LNCaP clone FGC (cell line): ENCODE results near the gene BIRC3.

Experiments used
- DNase-seq: peaks from one replicate; pipeline ENCODE4 v3.0.0-alpha.2; 2011; ENCODE audit warnings: low read depth
- H3K4me3 ChIP-seq: 2 replicates; pipeline ENCODE4 v1.5.1; 2011; ENCODE audit warnings: mild to moderate bottlenecking, low read depth, low read length, control low read depth
- CTCF ChIP-seq: IDR thresholded peaks from 2 replicates; pipeline ENCODE4 v1.5.1; 2012; ENCODE audit warnings: mild to moderate bottlenecking; ENCODE audit not compliant: control insufficient read depth, insufficient read depth; ENCODE audit errors: extremely low read depth

Gene BIRC3

GRCh38 chr11:102384419-102385079 is 67.3 kb downstream of the BIRC3 start:
- no peak overlapping the region for H3K4me3 ChIP-seq
- no peak for DNase-seq
- TF ChIP-seq CTCF: no peak

- H3K4me3 ChIP-seq: no peak overlapping the region
- no peak for DNase-seq
- no peak for TF ChIP-seq CTCF
Measured at GRCh38 chr11:102385085-102386007, 68.1 kb downstream of the BIRC3 start.

- DNase-seq: no peak
- no peak overlapping the region for H3K4me3 ChIP-seq
- no peak for TF ChIP-seq CTCF
Measured at GRCh38 chr11:102386136-102386734, 69.0 kb downstream of the BIRC3 start.

- TF ChIP-seq CTCF: no peak
- no peak overlapping the region for H3K4me3 ChIP-seq
- no peak for DNase-seq
Measured at GRCh38 chr11:102387043-102387781, 69.9 kb downstream of the BIRC3 start.
